ENCODE measurements around the gene TBC1D3G.
"Not testable (repeated sequence)": the region's sequence is repeated elsewhere in the genome, so short reads cannot be mapped to it uniquely, and the experiment has no call there.

The TBC1D3G gene

GRCh38 chr17:36323584-36323983 is at the start of gene TBC1D3G:
Gene TBC1D3G (plus strand): TSS chr17:36323884. CDS start chr17:36325412, 1,528 bp downstream.
- in situ Hi-C loops (cut with HindIII; ENCODE audit: low pct_ligation_motif_present, low pct_unique_long_range_greater_than_20kb, low sequenced_read_pairs); DNase-seq: not testable (repeated sequence)

- DNase-seq; in situ Hi-C loops (cut with HindIII; ENCODE audit: low pct_ligation_motif_present, low pct_unique_long_range_greater_than_20kb, low sequenced_read_pairs): not testable (repeated sequence)
Measured at GRCh38 chr17:36283256-36283655, 40.4 kb upstream of the TBC1D3G start.

GRCh38 chr17:36284219-36284618 is 39.5 kb upstream of the TBC1D3G start:
- DNase-seq; in situ Hi-C loops (cut with HindIII; ENCODE audit: low pct_ligation_motif_present, low pct_unique_long_range_greater_than_20kb, low sequenced_read_pairs): not testable (repeated sequence)

- in situ Hi-C loops (cut with HindIII; ENCODE audit: low pct_ligation_motif_present, low pct_unique_long_range_greater_than_20kb, low sequenced_read_pairs); DNase-seq: not testable (repeated sequence)
Measured at GRCh38 chr17:36289965-36290612, 33.6 kb upstream of the TBC1D3G start.

GRCh38 chr17:36295161-36295560 is 28.5 kb upstream of the TBC1D3G start:
- DNase-seq; in situ Hi-C loops (cut with HindIII; ENCODE audit: low pct_ligation_motif_present, low pct_unique_long_range_greater_than_20kb, low sequenced_read_pairs): not testable (repeated sequence)

- DNase-seq; in situ Hi-C loops (cut with HindIII; ENCODE audit: low pct_ligation_motif_present, low pct_unique_long_range_greater_than_20kb, low sequenced_read_pairs): not testable (repeated sequence)
Measured at GRCh38 chr17:36315736-36316135, 7.9 kb upstream of the TBC1D3G start.

- in situ Hi-C loops (cut with HindIII; ENCODE audit: low pct_ligation_motif_present, low pct_unique_long_range_greater_than_20kb, low sequenced_read_pairs); DNase-seq: not testable (repeated sequence)
Measured at GRCh38 chr17:36362496-36362895, 38.8 kb downstream of the TBC1D3G start.

GRCh38 chr17:36375938-36376337 is 52.3 kb downstream of the TBC1D3G start:
- in situ Hi-C loops (cut with HindIII; ENCODE audit: low pct_ligation_motif_present, low pct_unique_long_range_greater_than_20kb, low sequenced_read_pairs), result not testable (repeated sequence)

More at GRCh38 chr17:36375938-36376337, 52.3 kb downstream of the TBC1D3G start:
- not testable (repeated sequence) for DNase-seq
